ENCODE results near the gene RALGAPA2. TPM values are rescaled to one million over a fixed set of nuclear protein-coding genes. Genes with fewer than 3 reads are reported as not detected.

RALGAPA2 gene
- total and polyA plus RNA-seq, 2 donors (not counting 3 experiments of a cell fraction or from before 2014, with no cell fraction given), result 10.0 to 46.8 TPM

GRCh38 chr20:20360464-20360863, 352.0 kb downstream of the RALGAPA2 start:
- dilution Hi-C loops (cut with MboI; ENCODE audit: extremely low pct_ligation_motif_present, low sequenced_read_pairs), result no loop called here
- peak; percentile 69 for DNase-seq (ENCODE audit: low read depth, low spot score)
- ChIA-PET POLR2A (no interaction called here), CTCF (interaction anchor here (1.5 to 2.3 kb wide), 2 partner anchors 233 kb away, joined by 7 to 17 read pairs; no protein-coding TSS in a partner anchor)
- no peak overlapping the region for H3K9ac ChIP-seq (replicated peaks; ENCODE audit: extremely low read depth, insufficient read depth, low read length)
- no peaks in the 10 kb centered on the region for H3K9me1 ChIP-seq (replicated peaks; ENCODE audit: control insufficient read depth, extremely low read depth, insufficient read depth, low read length)
- intact Hi-C loops (cut with micrococcal nuclease), result loop anchor here (1.0 to 10.0 kb wide), 5 partner anchors 54 to 464 kb away; no protein-coding TSS in a partner anchor
- H3K9me3 ChIP-seq (replicated peaks; ENCODE audit: control insufficient read depth, insufficient read depth, low read length), result no peaks in the 10 kb centered on the region
- H3K27ac ChIP-seq (ENCODE audit: insufficient read depth, low read depth, low read length), result no peak overlapping the region
- no peaks in the 10 kb centered on the region for H3K36me3 ChIP-seq (ENCODE audit: control insufficient read depth in 2 of 2, extremely low read depth in 1 of 2, insufficient read depth in 2 of 2, low read length in 2 of 2)
- H3K4me1 ChIP-seq (ENCODE audit: control insufficient read depth, extremely low read depth, insufficient read depth, low read length), result no peaks in the 10 kb centered on the region
- no TSS peak for BruUV-seq (replicated peaks)
- H2AFZ ChIP-seq (ENCODE audit: low read depth, low read length), result no peak overlapping the region
- H3K27me3 ChIP-seq (ENCODE audit: control insufficient read depth in 2 of 2, insufficient read depth in 2 of 2, low read length in 2 of 2), result peaks cover 43 to 54% of the 10 kb centered on the region in 2 experiments
- TF ChIP-seq, protein P1, sequence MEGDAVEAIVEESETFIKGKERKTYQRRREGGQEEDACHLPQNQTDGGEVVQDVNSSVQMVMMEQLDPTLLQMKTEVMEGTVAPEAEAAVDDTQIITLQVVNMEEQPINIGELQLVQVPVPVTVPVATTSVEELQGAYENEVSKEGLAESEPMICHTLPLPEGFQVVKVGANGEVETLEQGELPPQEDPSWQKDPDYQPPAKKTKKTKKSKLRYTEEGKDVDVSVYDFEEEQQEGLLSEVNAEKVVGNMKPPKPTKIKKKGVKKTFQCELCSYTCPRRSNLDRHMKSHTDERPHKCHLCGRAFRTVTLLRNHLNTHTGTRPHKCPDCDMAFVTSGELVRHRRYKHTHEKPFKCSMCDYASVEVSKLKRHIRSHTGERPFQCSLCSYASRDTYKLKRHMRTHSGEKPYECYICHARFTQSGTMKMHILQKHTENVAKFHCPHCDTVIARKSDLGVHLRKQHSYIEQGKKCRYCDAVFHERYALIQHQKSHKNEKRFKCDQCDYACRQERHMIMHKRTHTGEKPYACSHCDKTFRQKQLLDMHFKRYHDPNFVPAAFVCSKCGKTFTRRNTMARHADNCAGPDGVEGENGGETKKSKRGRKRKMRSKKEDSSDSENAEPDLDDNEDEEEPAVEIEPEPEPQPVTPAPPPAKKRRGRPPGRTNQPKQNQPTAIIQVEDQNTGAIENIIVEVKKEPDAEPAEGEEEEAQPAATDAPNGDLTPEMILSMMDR (IDR thresholded peaks at IDR 0.05; ENCODE audit: extremely low read depth in 1 of 2, insufficient read depth in 1 of 2, low read depth in 1 of 2, low read length in 2 of 2), result peak; percentile 69 to 85
- TF ChIP-seq GATA2 (IDR thresholded peaks at IDR 0.05; ENCODE audit: insufficient read depth, insufficient read length, low read depth, low read length) (no peak), JUN (IDR thresholded peaks at IDR 0.05; ENCODE audit: borderline replicate concordance, insufficient read depth, insufficient read length, low read depth) (no peak)
- no peak overlapping the region for H3K4me2 ChIP-seq (ENCODE audit: insufficient read depth, low read length)
- H4K20me1 ChIP-seq (replicated peaks; ENCODE audit: control insufficient read depth, extremely low read depth, insufficient read depth, low read length), result no peaks in the 10 kb centered on the region
- H3K4me3 ChIP-seq (replicated peaks in 1 of 3; ENCODE audit: insufficient read depth in 1 of 3, low read depth in 1 of 3, low read length in 3 of 3), result no peak overlapping the region
- no peaks in the 10 kb centered on the region for H3K79me2 ChIP-seq (ENCODE audit: control insufficient read depth, insufficient read depth, low read length)
- FAIRE-seq, result peak; percentile 83

- Histone ChIP-seq H3K4me3 (replicated peaks in 1 of 3; ENCODE audit: insufficient read depth in 1 of 3, low read depth in 1 of 3, low read length in 3 of 3) (no peak overlapping the region), H3K9ac (replicated peaks; ENCODE audit: extremely low read depth, insufficient read depth, low read length) (no peak overlapping the region), H4K20me1 (replicated peaks; ENCODE audit: control insufficient read depth, extremely low read depth, insufficient read depth, low read length) (no peaks in the 10 kb centered on the region), H2AFZ (ENCODE audit: low read depth, low read length) (no peak overlapping the region), H3K36me3 (ENCODE audit: control insufficient read depth in 2 of 2, extremely low read depth in 1 of 2, insufficient read depth in 2 of 2, low read length in 2 of 2) (no peaks in the 10 kb centered on the region), H3K27me3 (ENCODE audit: control insufficient read depth in 2 of 2, insufficient read depth in 2 of 2, low read length in 2 of 2) (peaks cover 34 to 46% of the 10 kb centered on the region in 2 experiments), H3K27ac (ENCODE audit: insufficient read depth, low read depth, low read length) (no peak overlapping the region), H3K9me1 (replicated peaks; ENCODE audit: control insufficient read depth, extremely low read depth, insufficient read depth, low read length) (no peaks in the 10 kb centered on the region), H3K4me1 (ENCODE audit: control insufficient read depth, extremely low read depth, insufficient read depth, low read length) (no peaks in the 10 kb centered on the region), H3K79me2 (ENCODE audit: control insufficient read depth, insufficient read depth, low read length) (no peaks in the 10 kb centered on the region), H3K9me3 (replicated peaks; ENCODE audit: control insufficient read depth, insufficient read depth, low read length) (no peaks in the 10 kb centered on the region), H3K4me2 (ENCODE audit: insufficient read depth, low read length) (no peak overlapping the region)
- ChIA-PET CTCF (interaction anchor here (1.4 to 2.3 kb wide), 4 partner anchors 11 to 234 kb away, joined by 3 to 17 read pairs (median 6); no protein-coding TSS in a partner anchor), POLR2A (no interaction called here)
- dilution Hi-C loops (cut with MboI; ENCODE audit: extremely low pct_ligation_motif_present, low sequenced_read_pairs) (no loop called here), intact Hi-C loops (cut with micrococcal nuclease) (loop anchor here (1.0 to 10.0 kb wide), 5 partner anchors 55 to 465 kb away; no protein-coding TSS in a partner anchor)
- no TSS peak for BruUV-seq (replicated peaks)
- DNase-seq (ENCODE audit: low read depth, low spot score) (no peak), FAIRE-seq (no peak)
- TF ChIP-seq POLR2AphosphoS5 (IDR thresholded peaks at IDR 0.05; ENCODE audit: insufficient read depth, low read depth, low read length) (no peak), FOS (IDR thresholded peaks at IDR 0.05; ENCODE audit: borderline replicate concordance, insufficient read depth, low read length) (no peak), POLR2A (IDR thresholded peaks at IDR 0.05; ENCODE audit: low read depth, low read length) (no peak), GATA2 (IDR thresholded peaks at IDR 0.05; ENCODE audit: insufficient read depth, insufficient read length, low read depth, low read length) (no peak)
Observed at GRCh38 chr20:20359628-20360027, 352.8 kb downstream of the RALGAPA2 start.

Measured in endothelial cell of umbilical vein (primary cell).